ENCODE data around the gene CERKL. TPM values are rescaled to one million over a fixed set of nuclear protein-coding genes. Genes with fewer than 3 reads are reported as not detected.

Gene CERKL
- total RNA-seq, 1 donor from 2014 or later, result not detected

DNA sequence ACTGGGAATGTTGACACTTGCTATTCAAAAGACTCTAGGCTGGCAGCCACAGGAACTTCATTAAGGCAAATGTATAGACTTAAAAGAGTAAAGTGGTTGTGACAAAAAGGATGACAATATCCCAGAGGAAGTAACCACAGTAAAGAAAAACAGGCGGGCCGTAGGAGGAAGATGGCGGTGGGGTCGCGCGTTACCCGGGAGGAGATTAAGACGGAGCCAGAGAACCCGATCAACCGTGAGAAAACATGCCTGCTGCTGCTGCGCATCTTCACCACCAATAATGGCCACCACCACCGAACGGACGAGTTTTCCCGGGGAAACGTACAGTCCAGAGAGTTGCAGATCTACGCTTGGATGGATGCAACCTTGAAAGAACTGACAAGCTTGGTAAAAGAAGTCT is 37.4 kb upstream of the CERKL start:
- no peak overlapping the region for H3K27ac Mint-ChIP-seq (ENCODE audit: unreplicated experiment)
- H3K9me3 Mint-ChIP-seq (ENCODE audit: unreplicated experiment), result no peaks in the 10 kb centered on the region
- H3K4me1 Mint-ChIP-seq (ENCODE audit: unreplicated experiment), result no peaks in the 10 kb centered on the region
- no peak overlapping the region for H3K4me3 Mint-ChIP-seq (ENCODE audit: unreplicated experiment)
- H3K36me3 Mint-ChIP-seq (ENCODE audit: unreplicated experiment), result no peaks in the 10 kb centered on the region
- no peak for DNase-seq (ENCODE audit: extremely low spot score, unreplicated experiment)
- TF ChIP-seq, protein P1, sequence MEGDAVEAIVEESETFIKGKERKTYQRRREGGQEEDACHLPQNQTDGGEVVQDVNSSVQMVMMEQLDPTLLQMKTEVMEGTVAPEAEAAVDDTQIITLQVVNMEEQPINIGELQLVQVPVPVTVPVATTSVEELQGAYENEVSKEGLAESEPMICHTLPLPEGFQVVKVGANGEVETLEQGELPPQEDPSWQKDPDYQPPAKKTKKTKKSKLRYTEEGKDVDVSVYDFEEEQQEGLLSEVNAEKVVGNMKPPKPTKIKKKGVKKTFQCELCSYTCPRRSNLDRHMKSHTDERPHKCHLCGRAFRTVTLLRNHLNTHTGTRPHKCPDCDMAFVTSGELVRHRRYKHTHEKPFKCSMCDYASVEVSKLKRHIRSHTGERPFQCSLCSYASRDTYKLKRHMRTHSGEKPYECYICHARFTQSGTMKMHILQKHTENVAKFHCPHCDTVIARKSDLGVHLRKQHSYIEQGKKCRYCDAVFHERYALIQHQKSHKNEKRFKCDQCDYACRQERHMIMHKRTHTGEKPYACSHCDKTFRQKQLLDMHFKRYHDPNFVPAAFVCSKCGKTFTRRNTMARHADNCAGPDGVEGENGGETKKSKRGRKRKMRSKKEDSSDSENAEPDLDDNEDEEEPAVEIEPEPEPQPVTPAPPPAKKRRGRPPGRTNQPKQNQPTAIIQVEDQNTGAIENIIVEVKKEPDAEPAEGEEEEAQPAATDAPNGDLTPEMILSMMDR (IDR thresholded peaks at IDR 0.05), result no peak
- H3K27me3 Mint-ChIP-seq (ENCODE audit: unreplicated experiment), result peaks cover 65% of the 10 kb centered on the region

DNA sequence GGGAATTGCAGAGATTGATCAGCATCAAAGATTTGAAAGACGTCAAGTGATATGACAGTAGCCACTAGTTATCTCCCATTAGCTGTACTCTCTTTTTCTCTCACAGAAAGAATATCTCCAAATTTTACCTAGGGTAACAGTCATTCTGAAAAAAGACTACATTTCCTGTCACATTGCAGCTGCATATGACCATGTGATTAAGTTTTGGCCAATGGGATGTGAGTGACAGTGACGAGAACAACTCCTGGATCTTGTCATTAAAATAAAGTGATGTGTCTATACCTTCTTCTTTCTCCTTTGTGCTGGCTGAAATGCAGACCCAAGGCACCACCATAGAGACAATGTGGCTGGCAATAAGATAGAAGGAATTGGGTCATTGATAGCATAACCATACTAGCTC is 34.0 kb upstream of the CERKL start:
- Mint-ChIP-seq H3K27ac (ENCODE audit: unreplicated experiment) (no peak overlapping the region), H3K4me3 (ENCODE audit: unreplicated experiment) (no peak overlapping the region), H3K36me3 (ENCODE audit: unreplicated experiment) (no peaks in the 10 kb centered on the region), H3K27me3 (ENCODE audit: unreplicated experiment) (peaks cover 82% of the 10 kb centered on the region), H3K9me3 (ENCODE audit: unreplicated experiment) (no peaks in the 10 kb centered on the region), H3K4me1 (ENCODE audit: unreplicated experiment) (no peaks in the 10 kb centered on the region)
- no peak for DNase-seq (ENCODE audit: extremely low spot score, unreplicated experiment)
- TF ChIP-seq, protein P1 (IDR thresholded peaks at IDR 0.05), result no peak

DNA sequence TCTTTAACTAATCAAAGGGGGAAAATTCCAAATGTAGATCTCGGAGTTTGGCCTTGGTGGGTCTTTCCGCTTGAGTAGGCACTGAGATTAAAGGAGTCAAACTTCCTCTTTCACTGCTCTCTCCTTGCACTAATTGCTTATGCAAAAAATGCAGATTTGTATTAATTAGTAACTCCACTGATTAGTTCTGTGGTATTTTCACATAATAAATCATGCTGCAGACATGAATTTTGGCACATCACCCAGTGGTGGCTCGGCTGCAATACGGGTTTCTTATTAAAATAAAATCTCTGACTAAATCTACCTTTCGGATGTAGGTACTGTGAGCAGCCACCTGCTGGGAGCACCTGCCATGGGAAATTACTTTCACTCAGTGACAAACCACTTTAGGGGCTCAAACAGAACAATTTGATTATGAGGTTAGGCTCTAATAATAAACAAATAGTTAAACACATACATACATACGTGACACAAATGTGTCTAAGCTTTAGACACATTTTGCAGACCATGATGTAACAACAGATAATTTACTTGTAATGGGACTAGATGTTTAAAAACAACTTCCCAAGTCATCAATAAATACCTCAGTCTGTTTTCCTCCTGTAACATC is 29.8 kb upstream of the CERKL start:
- Mint-ChIP-seq H3K27ac (ENCODE audit: unreplicated experiment) (no peak overlapping the region), H3K4me3 (ENCODE audit: unreplicated experiment) (no peak overlapping the region), H3K27me3 (ENCODE audit: unreplicated experiment) (peaks cover 88% of the 10 kb centered on the region), H3K9me3 (ENCODE audit: unreplicated experiment) (no peaks in the 10 kb centered on the region), H3K36me3 (ENCODE audit: unreplicated experiment) (no peaks in the 10 kb centered on the region), H3K4me1 (ENCODE audit: unreplicated experiment) (peaks cover 15% of the 10 kb centered on the region)
- TF ChIP-seq, protein P1 (IDR thresholded peaks at IDR 0.05), result no peak
- no peak for DNase-seq (ENCODE audit: extremely low spot score, unreplicated experiment)

DNA sequence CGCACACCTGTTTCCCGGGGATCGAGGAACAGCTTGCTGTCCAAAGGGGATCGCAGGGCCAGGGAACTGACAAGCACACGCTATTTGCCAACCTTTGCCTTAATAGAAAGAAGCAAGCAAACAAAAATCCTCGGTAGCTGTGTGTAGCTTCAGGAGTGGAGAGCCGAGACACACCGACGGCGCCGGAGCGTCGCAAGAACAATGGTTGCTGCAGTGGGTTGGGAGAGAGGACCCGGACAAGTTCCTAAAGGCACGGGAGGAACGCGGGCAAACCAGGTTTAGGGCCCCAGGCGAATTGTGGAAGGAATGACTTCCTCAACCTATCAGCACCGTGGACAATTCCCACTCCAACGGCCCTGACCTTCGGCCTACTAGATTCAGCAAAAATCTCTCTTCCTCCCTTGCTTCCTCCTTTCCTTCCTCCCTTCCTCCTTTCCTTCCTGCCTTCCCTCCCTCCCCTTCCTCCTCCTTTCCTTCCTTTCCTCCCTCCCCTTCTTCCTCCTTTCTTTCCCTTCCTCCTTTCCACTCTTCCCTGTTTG is 28.3 kb upstream of the CERKL start:
- peaks cover 92% of the 10 kb centered on the region for H3K27me3 Mint-ChIP-seq (ENCODE audit: unreplicated experiment)
- no peak for DNase-seq (ENCODE audit: extremely low spot score, unreplicated experiment)
- no peak overlapping the region for H3K27ac Mint-ChIP-seq (ENCODE audit: unreplicated experiment)
- no peaks in the 10 kb centered on the region for H3K36me3 Mint-ChIP-seq (ENCODE audit: unreplicated experiment)
- H3K9me3 Mint-ChIP-seq (ENCODE audit: unreplicated experiment), result no peaks in the 10 kb centered on the region
- H3K4me3 Mint-ChIP-seq (ENCODE audit: unreplicated experiment), result no peak overlapping the region
- TF ChIP-seq, protein P1 (IDR thresholded peaks at IDR 0.05), result no peak
- H3K4me1 Mint-ChIP-seq (ENCODE audit: unreplicated experiment), result peaks cover 28% of the 10 kb centered on the region

DNA sequence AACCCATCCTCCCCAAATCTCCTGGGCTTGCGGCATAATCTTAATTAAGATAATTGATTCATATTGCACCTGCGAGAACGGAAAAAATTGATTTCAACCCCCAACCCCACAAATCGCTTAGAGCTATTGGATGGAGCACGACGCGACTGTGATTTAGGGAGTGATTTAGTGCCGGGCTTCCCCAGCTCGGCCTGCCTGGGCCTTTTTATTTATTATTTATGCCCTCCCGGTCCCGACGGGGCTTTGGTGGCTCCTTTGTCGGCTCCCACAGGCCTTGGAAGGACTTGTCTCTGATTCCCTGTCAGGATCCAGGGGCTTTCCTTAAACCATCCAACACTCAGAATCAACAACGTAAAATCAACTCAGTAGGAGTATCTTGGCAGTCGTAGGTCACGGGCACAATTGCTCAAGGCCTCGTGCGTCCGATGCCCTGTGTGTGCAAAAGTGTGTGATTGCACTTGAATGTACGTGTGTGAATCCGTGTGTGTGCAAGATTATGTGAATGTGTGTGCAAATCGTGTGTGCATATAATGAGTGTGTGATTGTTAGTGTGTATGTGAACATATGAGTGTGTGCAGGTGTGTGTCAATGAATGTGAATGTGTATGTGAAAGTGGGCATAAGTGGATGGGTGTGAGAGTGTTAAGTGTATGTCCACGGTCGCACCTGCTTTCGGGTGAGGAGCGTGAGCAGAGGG is 27.7 kb upstream of the CERKL start:
- DNase-seq (ENCODE audit: extremely low spot score, unreplicated experiment), result no peak
- no peak overlapping the region for H3K4me3 Mint-ChIP-seq (ENCODE audit: unreplicated experiment)
- H3K27ac Mint-ChIP-seq (ENCODE audit: unreplicated experiment), result no peak overlapping the region

More for the DNA sequence above, 27.7 kb upstream of the CERKL start:
- Mint-ChIP-seq H3K9me3 (ENCODE audit: unreplicated experiment) (no peaks in the 10 kb centered on the region), H3K4me1 (ENCODE audit: unreplicated experiment) (peaks cover 29% of the 10 kb centered on the region), H3K36me3 (ENCODE audit: unreplicated experiment) (no peaks in the 10 kb centered on the region), H3K27me3 (ENCODE audit: unreplicated experiment) (peaks cover 92% of the 10 kb centered on the region)
- TF ChIP-seq, protein P1 (IDR thresholded peaks at IDR 0.05), result no peak

Data from osteocyte (in vitro differentiated cells).